HepG2 (cell line): ENCODE results near the gene RAC2.

Experiments
- ARNTL ChIP-seq: sonication (generic); formaldehyde crosslinking; IDR thresholded peaks from 2 replicates; pipeline ENCODE4 v1.4.0; 2020; ENCODE audit warnings: mild to moderate bottlenecking, missing genetic modification reagents
- EZH2 ChIP-seq: conservative IDR thresholded peaks from 2 replicates; pipeline ENCODE4 v1.6.1; 2012; ENCODE audit warnings: mild to moderate bottlenecking, low read depth, low read length, moderate library complexity
- MAFK ChIP-seq, 2 experiments: IDR thresholded peaks in 1 of 2; conservative IDR thresholded peaks in 1 of 2; 2 replicates each; pipeline ENCODE4 v1.6.1; 2011; ENCODE audit warnings: improper control_type of control experiment in 2 of 2, low read length in 2 of 2
- ZBTB21 ChIP-seq: sonication (generic); formaldehyde crosslinking; IDR thresholded peaks from 2 replicates; pipeline ENCODE4 v1.4.0; 2020; ENCODE audit warnings: missing genetic modification reagents
- ZNF263 ChIP-seq: sonication (generic); formaldehyde crosslinking; IDR thresholded peaks from 2 replicates; pipeline ENCODE4 v1.4.0; 2020; ENCODE audit warnings: missing genetic modification reagents
- TF ChIP-seq, protein P1 (sequence below): sonication (generic); formaldehyde crosslinking; IDR thresholded peaks from 2 replicates; pipeline ENCODE4 v1.9.0; 2021; ENCODE audit warnings: mild to moderate bottlenecking, missing genetic modification reagents
- TF ChIP-seq, protein P2 (sequence below): sonication (generic); formaldehyde crosslinking; IDR thresholded peaks from 2 replicates; pipeline ENCODE4 v1.5.0; 2020; ENCODE audit warnings: mild to moderate bottlenecking, missing genetic modification reagents, moderate library complexity
- TF ChIP-seq, protein P3 (sequence below): sonication (generic); formaldehyde crosslinking; IDR thresholded peaks from 2 replicates; pipeline ENCODE4 v1.4.0; 2020; ENCODE audit warnings: missing genetic modification reagents, mild to moderate bottlenecking, borderline replicate concordance

DNA sequence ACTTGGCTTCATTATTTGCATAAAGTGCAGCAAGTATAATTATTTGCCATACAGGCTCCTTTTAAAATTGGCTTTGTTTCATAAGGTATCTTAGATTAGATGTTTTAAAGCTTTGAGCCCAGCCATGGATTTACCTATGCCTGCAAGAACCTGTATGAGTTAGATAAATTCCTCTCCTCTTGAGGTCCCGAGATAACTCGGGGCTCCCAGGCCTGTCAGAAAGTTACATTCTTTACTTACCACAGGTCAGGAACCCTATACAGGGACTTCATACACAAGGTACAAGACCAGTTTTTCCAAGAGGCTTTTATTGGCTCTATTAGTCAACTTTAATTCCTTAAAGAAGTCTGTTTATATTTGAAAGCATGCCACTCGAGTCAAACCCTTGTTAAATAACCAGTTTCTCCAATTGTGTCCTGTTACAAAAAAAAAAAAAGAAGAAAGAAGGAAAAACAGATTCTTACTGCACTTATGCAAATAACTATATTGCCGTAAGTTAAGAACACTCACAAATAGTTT, 53.7 kb downstream of the RAC2 start:
- TF ChIP-seq, protein P1, sequence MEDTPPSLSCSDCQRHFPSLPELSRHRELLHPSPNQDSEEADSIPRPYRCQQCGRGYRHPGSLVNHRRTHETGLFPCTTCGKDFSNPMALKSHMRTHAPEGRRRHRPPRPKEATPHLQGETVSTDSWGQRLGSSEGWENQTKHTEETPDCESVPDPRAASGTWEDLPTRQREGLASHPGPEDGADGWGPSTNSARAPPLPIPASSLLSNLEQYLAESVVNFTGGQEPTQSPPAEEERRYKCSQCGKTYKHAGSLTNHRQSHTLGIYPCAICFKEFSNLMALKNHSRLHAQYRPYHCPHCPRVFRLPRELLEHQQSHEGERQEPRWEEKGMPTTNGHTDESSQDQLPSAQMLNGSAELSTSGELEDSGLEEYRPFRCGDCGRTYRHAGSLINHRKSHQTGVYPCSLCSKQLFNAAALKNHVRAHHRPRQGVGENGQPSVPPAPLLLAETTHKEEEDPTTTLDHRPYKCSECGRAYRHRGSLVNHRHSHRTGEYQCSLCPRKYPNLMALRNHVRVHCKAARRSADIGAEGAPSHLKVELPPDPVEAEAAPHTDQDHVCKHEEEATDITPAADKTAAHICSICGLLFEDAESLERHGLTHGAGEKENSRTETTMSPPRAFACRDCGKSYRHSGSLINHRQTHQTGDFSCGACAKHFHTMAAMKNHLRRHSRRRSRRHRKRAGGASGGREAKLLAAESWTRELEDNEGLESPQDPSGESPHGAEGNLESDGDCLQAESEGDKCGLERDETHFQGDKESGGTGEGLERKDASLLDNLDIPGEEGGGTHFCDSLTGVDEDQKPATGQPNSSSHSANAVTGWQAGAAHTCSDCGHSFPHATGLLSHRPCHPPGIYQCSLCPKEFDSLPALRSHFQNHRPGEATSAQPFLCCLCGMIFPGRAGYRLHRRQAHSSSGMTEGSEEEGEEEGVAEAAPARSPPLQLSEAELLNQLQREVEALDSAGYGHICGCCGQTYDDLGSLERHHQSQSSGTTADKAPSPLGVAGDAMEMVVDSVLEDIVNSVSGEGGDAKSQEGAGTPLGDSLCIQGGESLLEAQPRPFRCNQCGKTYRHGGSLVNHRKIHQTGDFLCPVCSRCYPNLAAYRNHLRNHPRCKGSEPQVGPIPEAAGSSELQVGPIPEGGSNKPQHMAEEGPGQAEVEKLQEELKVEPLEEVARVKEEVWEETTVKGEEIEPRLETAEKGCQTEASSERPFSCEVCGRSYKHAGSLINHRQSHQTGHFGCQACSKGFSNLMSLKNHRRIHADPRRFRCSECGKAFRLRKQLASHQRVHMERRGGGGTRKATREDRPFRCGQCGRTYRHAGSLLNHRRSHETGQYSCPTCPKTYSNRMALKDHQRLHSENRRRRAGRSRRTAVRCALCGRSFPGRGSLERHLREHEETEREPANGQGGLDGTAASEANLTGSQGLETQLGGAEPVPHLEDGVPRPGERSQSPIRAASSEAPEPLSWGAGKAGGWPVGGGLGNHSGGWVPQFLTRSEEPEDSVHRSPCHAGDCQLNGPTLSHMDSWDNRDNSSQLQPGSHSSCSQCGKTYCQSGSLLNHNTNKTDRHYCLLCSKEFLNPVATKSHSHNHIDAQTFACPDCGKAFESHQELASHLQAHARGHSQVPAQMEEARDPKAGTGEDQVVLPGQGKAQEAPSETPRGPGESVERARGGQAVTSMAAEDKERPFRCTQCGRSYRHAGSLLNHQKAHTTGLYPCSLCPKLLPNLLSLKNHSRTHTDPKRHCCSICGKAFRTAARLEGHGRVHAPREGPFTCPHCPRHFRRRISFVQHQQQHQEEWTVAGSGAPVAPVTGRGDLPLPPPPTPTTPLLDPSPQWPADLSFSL (CRISPR knock-in tag): no peak
- TF ChIP-seq, protein P2, sequence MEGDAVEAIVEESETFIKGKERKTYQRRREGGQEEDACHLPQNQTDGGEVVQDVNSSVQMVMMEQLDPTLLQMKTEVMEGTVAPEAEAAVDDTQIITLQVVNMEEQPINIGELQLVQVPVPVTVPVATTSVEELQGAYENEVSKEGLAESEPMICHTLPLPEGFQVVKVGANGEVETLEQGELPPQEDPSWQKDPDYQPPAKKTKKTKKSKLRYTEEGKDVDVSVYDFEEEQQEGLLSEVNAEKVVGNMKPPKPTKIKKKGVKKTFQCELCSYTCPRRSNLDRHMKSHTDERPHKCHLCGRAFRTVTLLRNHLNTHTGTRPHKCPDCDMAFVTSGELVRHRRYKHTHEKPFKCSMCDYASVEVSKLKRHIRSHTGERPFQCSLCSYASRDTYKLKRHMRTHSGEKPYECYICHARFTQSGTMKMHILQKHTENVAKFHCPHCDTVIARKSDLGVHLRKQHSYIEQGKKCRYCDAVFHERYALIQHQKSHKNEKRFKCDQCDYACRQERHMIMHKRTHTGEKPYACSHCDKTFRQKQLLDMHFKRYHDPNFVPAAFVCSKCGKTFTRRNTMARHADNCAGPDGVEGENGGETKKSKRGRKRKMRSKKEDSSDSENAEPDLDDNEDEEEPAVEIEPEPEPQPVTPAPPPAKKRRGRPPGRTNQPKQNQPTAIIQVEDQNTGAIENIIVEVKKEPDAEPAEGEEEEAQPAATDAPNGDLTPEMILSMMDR (CRISPR knock-in tag): no peak
- TF ChIP-seq ZBTB21: no peak
- TF ChIP-seq ARNTL: no peak
- TF ChIP-seq, protein P3, sequence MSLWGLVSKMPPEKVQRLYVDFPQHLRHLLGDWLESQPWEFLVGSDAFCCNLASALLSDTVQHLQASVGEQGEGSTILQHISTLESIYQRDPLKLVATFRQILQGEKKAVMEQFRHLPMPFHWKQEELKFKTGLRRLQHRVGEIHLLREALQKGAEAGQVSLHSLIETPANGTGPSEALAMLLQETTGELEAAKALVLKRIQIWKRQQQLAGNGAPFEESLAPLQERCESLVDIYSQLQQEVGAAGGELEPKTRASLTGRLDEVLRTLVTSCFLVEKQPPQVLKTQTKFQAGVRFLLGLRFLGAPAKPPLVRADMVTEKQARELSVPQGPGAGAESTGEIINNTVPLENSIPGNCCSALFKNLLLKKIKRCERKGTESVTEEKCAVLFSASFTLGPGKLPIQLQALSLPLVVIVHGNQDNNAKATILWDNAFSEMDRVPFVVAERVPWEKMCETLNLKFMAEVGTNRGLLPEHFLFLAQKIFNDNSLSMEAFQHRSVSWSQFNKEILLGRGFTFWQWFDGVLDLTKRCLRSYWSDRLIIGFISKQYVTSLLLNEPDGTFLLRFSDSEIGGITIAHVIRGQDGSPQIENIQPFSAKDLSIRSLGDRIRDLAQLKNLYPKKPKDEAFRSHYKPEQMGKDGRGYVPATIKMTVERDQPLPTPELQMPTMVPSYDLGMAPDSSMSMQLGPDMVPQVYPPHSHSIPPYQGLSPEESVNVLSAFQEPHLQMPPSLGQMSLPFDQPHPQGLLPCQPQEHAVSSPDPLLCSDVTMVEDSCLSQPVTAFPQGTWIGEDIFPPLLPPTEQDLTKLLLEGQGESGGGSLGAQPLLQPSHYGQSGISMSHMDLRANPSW: no peak
- no peak for TF ChIP-seq EZH2
- no peak for TF ChIP-seq MAFK (conservative IDR thresholded peaks at IDR 0.05 in 1 of 2, IDR thresholded peaks at IDR 0.05 in 1 of 2; ENCODE audit: low read length in 2 of 2)
- TF ChIP-seq ZNF263 (CRISPR knock-in tag): no peak
